Testis (tissue), 3 donors: ENCODE data around the gene IMMT. TPM values are rescaled to one million over a fixed set of nuclear protein-coding genes. Genes with fewer than 3 reads are reported as not detected.

ENCODE experiments used
- DNase-seq: peaks from one replicate; pipeline ENCODE4 v3.0.0-alpha.2; 2019
- H3K27ac ChIP-seq, 2 donors: fragments of 200-600 bp; sonication (generic); one replicate each; pipeline ENCODE4 v1.5.1; 2019
- H3K27me3 ChIP-seq: fragments of 200-600 bp; sonication (generic); one replicate; pipeline ENCODE4 v1.5.1; 2019
- H3K36me3 ChIP-seq: fragments of 200-600 bp; sonication (generic); one replicate; pipeline ENCODE4 v1.5.1; 2017; ENCODE audit warnings: low read depth; ENCODE audit errors: missing control alignments
- H3K4me1 ChIP-seq: fragments of 200-600 bp; sonication (generic); one replicate; pipeline ENCODE4 v1.5.1; 2019
- H3K4me3 ChIP-seq, 2 donors: fragments of 200-600 bp; sonication (generic); one replicate each; pipeline ENCODE4 v1.5.1; 2017 to 2019
- H3K9me3 ChIP-seq: fragments of 200-600 bp; sonication (generic); one replicate; pipeline ENCODE4 v1.5.1; 2017
- CTCF ChIP-seq, 3 experiments: fragments of 450-650 bp in 2 of 3; fragments of 200-600 bp in 1 of 3; sonication (generic) in 1 of 3; IDR thresholded peaks; one replicate each; pipeline ENCODE4 v1.5.1; 2016 to 2019; ENCODE audit warnings: antibody characterized with exemption in 3 of 3, mild to moderate bottlenecking in 2 of 3, moderate library complexity in 1 of 3
- POLR2A ChIP-seq: fragments of 450-650 bp; IDR thresholded peaks from one replicate; pipeline ENCODE4 v1.6.1; 2017; ENCODE audit warnings: antibody characterized with exemption, mild to moderate bottlenecking, moderate library complexity
- WGBS, 2 donors: methylation state at CpG; one replicate each; pipeline ENCODE4 v1.1.5; 2018; 5-methylcytosine and 5-hydroxymethylcytosine counted together
- intact Hi-C: fragments of 100-400 bp; cut with DNase I; formaldehyde crosslinking; loops from one replicate; pipeline ENCODE4 v1.15.1; 2023; ENCODE audit warnings: low total_unique reads
- polyA plus RNA-seq: library from polyadenylated mRNA; stranded (reverse); fragments of 350-450 nt; fragmentation: Illumina TruSeq; extraction: RNeasy Lipid Tissue Mini Kit (QIAGEN cat#74804); gene quantifications from one replicate; pipeline ENCODE4 v1.2.3, GENCODE V29; 2014; ENCODE audit warnings: low read depth, low replicate concordance; ENCODE audit not compliant: insufficient read depth
- total RNA-seq, 2 donors: library from RNA; depleted of rRNA; stranded (reverse); fragments of >200 nt; gene quantifications; one replicate each; pipeline ENCODE4 v1.2.3, GENCODE V29; 2016

The IMMT gene
- total and polyA plus RNA-seq, 3 donors from 2014 or later = 80.6 to 99.8 (median 87.6) TPM

- WGBS, 2 donors = 79 to 89% methylated on average over 4 to 9 of the region's 9 CpGs
- intact Hi-C loops = loop anchor here (10.0 kb wide), 1 partner anchor 140 kb away; no protein-coding TSS in a partner anchor
- no peaks in the 10 kb centered on the region for H3K9me3 ChIP-seq
- DNase-seq = no peak
- H3K27me3 ChIP-seq = no peaks in the 10 kb centered on the region
- H3K27ac ChIP-seq = peak overlapping the region; percentile 64 to 78
- H3K4me1 ChIP-seq = peaks cover 49% of the 10 kb centered on the region
- H3K36me3 ChIP-seq = no peaks in the 10 kb centered on the region
- no peak overlapping the region for H3K4me3 ChIP-seq
- TF ChIP-seq POLR2A (no peak), CTCF (IDR thresholded peaks at IDR 0.05) (no peak)
Observed at GRCh38 chr2:86224645-86225355, 29.5 kb upstream of the IMMT start.

GRCh38 chr2:86223927-86224560 is 28.8 kb upstream of the IMMT start:
- no peaks in the 10 kb centered on the region for H3K36me3 ChIP-seq
- no peak for TF ChIP-seq CTCF (IDR thresholded peaks at IDR 0.05)
- TF ChIP-seq POLR2A = no peak
- H3K4me1 ChIP-seq = peaks cover 49% of the 10 kb centered on the region
- no peaks in the 10 kb centered on the region for H3K27me3 ChIP-seq
- H3K4me3 ChIP-seq = no peak overlapping the region
- no peak for DNase-seq
- intact Hi-C loops = loop anchor here (10.0 kb wide), 1 partner anchor 141 kb away; no protein-coding TSS in a partner anchor
- peak overlapping the region; percentile 64 to 78 for H3K27ac ChIP-seq
- WGBS, 2 donors = 67 to 75% methylated on average over 1 to 2 of the region's 2 CpGs
- H3K9me3 ChIP-seq = no peaks in the 10 kb centered on the region

- H3K27me3 ChIP-seq = no peaks in the 10 kb centered on the region
- no peaks in the 10 kb centered on the region for H3K9me3 ChIP-seq
- intact Hi-C loops = loop anchor here (10.0 kb wide), 1 partner anchor 141 kb away; no protein-coding TSS in a partner anchor
- no peak overlapping the region for H3K4me3 ChIP-seq
- TF ChIP-seq POLR2A (no peak), CTCF (IDR thresholded peaks at IDR 0.05) (no peak)
- H3K36me3 ChIP-seq = no peaks in the 10 kb centered on the region
- peaks cover 49% of the 10 kb centered on the region for H3K4me1 ChIP-seq
- H3K27ac ChIP-seq = peak overlapping the region; percentile 64 to 78
- peak; percentile 91 for DNase-seq
- WGBS, 2 donors = 26% methylated on average over 8 of the region's 8 CpGs; no CpG with 5 or more reads in 1 of the 2 donors
Observed at GRCh38 chr2:86223140-86223926, 28.1 kb upstream of the IMMT start.

- no peak overlapping the region for H3K4me3 ChIP-seq
- WGBS, 2 donors = 62 to 69% methylated on average over 5 of the region's 5 CpGs
- no peaks in the 10 kb centered on the region for H3K27me3 ChIP-seq
- no peaks in the 10 kb centered on the region for H3K9me3 ChIP-seq
- no peaks in the 10 kb centered on the region for H3K36me3 ChIP-seq
- H3K27ac ChIP-seq = peak overlapping the region; percentile 9 to 34
- peaks cover 49% of the 10 kb centered on the region for H3K4me1 ChIP-seq
- peak; percentile 50 for DNase-seq
- TF ChIP-seq POLR2A = no peak
- peak; percentile 49 to 83 (median 56) for TF ChIP-seq CTCF (IDR thresholded peaks at IDR 0.05)
- intact Hi-C loops = loop anchor here (10.0 kb wide), 1 partner anchor 144 kb away; no protein-coding TSS in a partner anchor
Observed at GRCh38 chr2:86221066-86221684, 25.9 kb upstream of the IMMT start.
